Measurements from ENCODE around the gene RPS27A.
"Not testable (repeated sequence)": the region's sequence is repeated elsewhere in the genome, so short reads cannot be mapped to it uniquely, and the experiment has no call there.

RPS27A gene

DNA sequence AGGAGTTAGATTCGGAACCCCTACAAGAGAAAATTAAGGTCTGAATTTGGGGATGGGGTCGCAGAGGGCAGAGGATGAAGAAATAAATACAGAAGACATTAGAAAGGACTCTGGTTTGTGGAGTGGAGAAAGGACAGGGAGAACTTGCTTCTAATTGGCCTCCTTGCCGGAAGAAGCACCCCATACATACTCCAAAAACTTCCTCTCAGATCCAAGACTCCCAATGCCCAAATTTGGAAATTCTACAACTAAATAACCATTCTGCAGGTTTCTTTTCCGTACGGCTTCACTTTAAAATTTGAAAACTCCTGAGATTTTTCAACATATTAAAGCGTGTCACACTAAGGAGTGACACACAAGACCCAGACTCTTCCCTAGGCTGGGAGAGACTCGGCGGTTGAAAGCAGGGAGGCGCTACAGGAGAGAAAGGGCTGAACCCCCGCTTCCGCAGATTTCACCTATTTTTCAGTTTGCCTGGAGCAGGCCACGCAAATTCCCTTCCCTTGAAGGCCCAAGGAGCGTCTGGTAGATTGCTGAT lies 873 bp upstream of the RPS27A start:
- H3K4me3 ChIP-seq (replicated peaks; ENCODE audit: low read depth, low read length) = peak overlapping the region; percentile 95
- peak; percentile 49 for DNase-seq (ENCODE audit: low read depth)
- no peak for TF ChIP-seq CTCF (IDR thresholded peaks at IDR 0.05; ENCODE audit: low read length, missing control alignments)

GRCh38 chr2:55232863-55233657 lies 572 bp downstream of the RPS27A start:
- peak overlapping the region; percentile 95 for H3K4me3 ChIP-seq (replicated peaks; ENCODE audit: low read depth, low read length)
- TF ChIP-seq CTCF (IDR thresholded peaks at IDR 0.05; ENCODE audit: low read length, missing control alignments) = no peak
- peak; percentile 26 for DNase-seq (ENCODE audit: low read depth)

- TF ChIP-seq CTCF (IDR thresholded peaks at IDR 0.05; ENCODE audit: low read length, missing control alignments) = no peak
- DNase-seq (ENCODE audit: low read depth) = no peak
Measured at GRCh38 chr2:55233658-55233940, 1.1 kb downstream of the RPS27A start.

DNA sequence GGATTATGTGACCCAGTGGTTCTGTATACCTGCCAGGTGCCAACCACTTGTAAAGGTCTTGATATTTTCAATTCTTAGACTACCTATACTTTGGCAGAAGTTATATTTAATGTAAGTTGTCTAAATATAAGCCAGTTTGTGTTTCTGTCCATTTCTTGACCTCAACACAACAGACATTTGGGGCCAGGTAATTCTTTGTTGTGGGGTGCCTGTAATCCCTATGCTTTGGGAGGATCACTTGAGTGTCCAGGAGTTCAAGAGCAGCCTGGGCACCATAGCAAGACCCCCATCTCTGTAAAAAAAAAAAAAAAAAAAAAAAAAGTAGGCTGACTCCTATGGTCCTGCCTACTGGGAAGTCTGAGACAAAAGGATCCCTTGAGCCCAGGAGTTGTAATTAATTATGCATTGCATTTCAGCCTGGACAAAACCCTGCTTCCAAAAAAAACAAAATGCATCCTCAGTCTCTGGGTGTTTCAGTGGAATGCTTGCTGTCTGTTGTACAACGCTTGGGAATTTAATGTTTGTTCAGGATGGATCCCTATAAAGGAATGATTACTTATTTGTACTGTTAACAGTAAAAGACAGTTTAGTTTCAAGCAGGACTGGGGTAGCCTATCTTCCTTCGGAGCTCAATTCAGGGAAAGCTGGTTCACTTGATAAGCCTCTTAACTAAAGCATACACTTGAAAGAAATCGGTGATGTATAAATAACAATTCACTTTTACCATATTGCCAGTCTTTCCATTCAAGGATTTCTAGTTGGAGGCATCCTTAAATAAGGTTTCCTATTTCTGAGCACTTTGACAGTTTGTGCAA lies 3.4 kb downstream of the RPS27A start:
- H3K4me3 ChIP-seq (replicated peaks; ENCODE audit: low read depth, low read length) = no peak overlapping the region
- DNase-seq (ENCODE audit: low read depth) = no peak
- no peak for TF ChIP-seq CTCF (IDR thresholded peaks at IDR 0.05; ENCODE audit: low read length, missing control alignments)

More at GRCh38 chr2:55233658-55233940, 1.1 kb downstream of the RPS27A start:
- peak overlapping the region; percentile 95 for H3K4me3 ChIP-seq (replicated peaks; ENCODE audit: low read depth, low read length)

- no peak overlapping the region for H3K4me3 ChIP-seq (replicated peaks; ENCODE audit: low read depth, low read length)
- DNase-seq (ENCODE audit: low read depth) = no peak
- TF ChIP-seq CTCF (IDR thresholded peaks at IDR 0.05; ENCODE audit: low read length, missing control alignments) = no peak
Measured at GRCh38 chr2:55236992-55237543, 4.6 kb downstream of the RPS27A start.

DNA sequence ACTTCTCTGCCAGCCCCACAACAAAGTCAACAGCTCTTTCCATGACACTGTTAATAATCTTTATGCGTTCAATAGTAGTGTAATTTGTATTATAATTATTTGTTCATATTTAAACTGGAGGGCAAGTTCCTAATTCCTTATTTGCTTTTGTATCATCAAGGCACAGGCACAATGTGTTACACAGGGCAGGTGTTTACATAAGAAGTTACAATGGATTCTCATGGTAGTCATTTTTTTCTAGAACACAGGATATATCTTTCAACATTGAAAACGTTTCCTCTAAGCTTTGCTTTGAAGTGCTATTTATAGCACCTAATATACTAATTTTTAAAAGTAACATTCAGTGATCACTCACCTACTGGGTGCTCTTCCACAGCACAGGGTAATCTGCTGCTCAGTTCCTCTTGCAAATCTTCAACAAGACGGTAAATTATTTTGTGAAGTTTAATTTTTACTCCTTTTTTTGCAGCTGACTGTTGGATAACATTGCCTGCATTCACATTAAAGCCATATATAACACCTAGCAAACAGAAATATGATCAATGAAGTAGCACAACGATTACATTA lies 7.3 kb downstream of the RPS27A start:
- TF ChIP-seq CTCF (IDR thresholded peaks at IDR 0.05; ENCODE audit: low read length, missing control alignments) = no peak
- no peak for DNase-seq (ENCODE audit: low read depth)
- no peak overlapping the region for H3K4me3 ChIP-seq (replicated peaks; ENCODE audit: low read depth, low read length)

DNA sequence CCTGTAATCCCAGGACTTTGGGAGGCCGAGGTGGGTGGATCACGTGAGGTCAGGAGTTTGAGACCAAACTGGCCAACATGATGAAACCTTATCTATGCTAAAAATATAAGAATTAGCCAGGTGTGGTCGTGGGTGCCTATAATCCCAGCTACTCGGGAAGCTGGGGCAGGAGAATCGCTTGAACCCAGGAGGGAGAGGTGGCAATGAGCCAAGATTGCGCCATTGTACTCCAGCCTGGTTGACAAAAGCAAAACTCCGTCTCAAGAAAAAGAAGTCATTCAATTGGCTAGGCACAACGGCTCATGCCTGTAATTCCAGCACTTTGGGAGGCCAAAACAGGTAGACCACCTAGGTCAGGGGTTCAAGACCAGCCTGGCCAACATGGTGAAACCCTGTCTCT lies 9.1 kb downstream of the RPS27A start:
- H3K4me3 ChIP-seq (replicated peaks; ENCODE audit: low read depth, low read length) = not testable (repeated sequence)

More for the DNA sequence above, 9.1 kb downstream of the RPS27A start:
- DNase-seq (ENCODE audit: low read depth) = not testable (repeated sequence)

Measured in fibroblast of pulmonary artery (primary cell).